ENCODE results near the gene TMEM126B.

DNA sequence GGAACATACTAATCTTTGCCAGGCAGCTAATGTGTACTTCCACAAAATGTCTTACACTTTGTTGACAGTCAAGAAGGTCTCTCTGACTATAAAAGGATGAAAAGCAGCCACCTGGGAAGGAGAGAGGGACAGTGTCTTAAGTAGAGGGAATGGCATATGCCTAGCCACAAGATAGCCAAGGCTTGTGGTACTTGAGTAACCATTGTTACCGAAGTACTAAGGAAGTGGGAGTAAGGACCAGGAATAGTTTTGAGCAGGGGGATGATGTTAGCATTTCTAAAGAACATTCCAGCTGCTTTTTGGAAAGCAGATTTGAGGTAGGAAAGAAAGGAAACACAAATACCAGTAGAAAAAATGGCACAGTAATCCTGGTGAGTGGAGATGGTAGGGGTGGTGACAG lies 22.7 kb downstream of the TMEM126B start:
- TF ChIP-seq MAZ (IDR thresholded peaks at IDR 0.05; ENCODE audit: borderline replicate concordance, low read depth, low read length): no peak
- TF ChIP-seq MAZ (CRISPR knock-in tag; IDR thresholded peaks at IDR 0.05; ENCODE audit: low read depth): no peak
- TF ChIP-seq TEAD2 (CRISPR knock-in tag; IDR thresholded peaks at IDR 0.05): no peak
- TF ChIP-seq ZNF530 (CRISPR knock-in tag; IDR thresholded peaks at IDR 0.05; ENCODE audit: low read depth): no peak
- no peak for TF ChIP-seq SMARCC2 (IDR thresholded peaks at IDR 0.05)
- TF ChIP-seq CTCF (CRISPR knock-in tag; IDR thresholded peaks at IDR 0.05): no peak
- no peak for TF ChIP-seq PRDM15 (CRISPR knock-in tag; IDR thresholded peaks at IDR 0.05)
- TF ChIP-seq ZNF331 (CRISPR knock-in tag; IDR thresholded peaks at IDR 0.05): no peak
- TF ChIP-seq CHD2 (IDR thresholded peaks at IDR 0.05; ENCODE audit: low read depth, low read length): no peak
- no peak for TF ChIP-seq ZNF776 (CRISPR knock-in tag; IDR thresholded peaks at IDR 0.05)
- no peak for TF ChIP-seq RAD21 (CRISPR knock-in tag; IDR thresholded peaks at IDR 0.05)
- TF ChIP-seq, protein P1, sequence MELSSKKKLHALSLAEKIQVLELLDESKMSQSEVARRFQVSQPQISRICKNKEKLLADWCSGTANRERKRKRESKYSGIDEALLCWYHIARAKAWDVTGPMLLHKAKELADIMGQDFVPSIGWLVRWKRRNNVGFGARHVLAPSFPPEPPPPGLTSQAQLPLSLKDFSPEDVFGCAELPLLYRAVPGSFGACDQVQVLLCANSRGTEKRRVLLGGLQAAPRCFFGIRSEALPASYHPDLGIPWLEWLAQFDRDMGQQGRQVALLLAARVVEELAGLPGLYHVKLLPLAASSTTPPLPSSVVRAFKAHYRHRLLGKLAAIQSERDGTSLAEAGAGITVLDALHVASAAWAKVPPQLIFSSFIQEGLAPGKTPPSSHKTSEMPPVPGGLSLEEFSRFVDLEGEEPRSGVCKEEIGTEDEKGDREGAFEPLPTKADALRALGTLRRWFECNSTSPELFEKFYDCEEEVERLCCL (CRISPR knock-in tag; IDR thresholded peaks at IDR 0.05; ENCODE audit: borderline replicate concordance): no peak
- TF ChIP-seq SIX4 (CRISPR knock-in tag; IDR thresholded peaks at IDR 0.05): no peak
- TF ChIP-seq ATF3 (CRISPR knock-in tag; IDR thresholded peaks at IDR 0.05): no peak
